Measurements from ENCODE around the gene IDUA. TPM values are rescaled to one million over a fixed set of nuclear protein-coding genes. Genes with fewer than 3 reads are reported as not detected.

IDUA gene
- total RNA-seq, 1 donor from 2014 or later = 38.9 TPM

- intact Hi-C loops (cut with micrococcal nuclease) = no loop called here
These were observed 41.0 kb downstream of the IDUA start for GRCh38 chr4:1027915-1028238.

- intact Hi-C loops (cut with micrococcal nuclease) = no loop called here
These were observed 41.9 kb downstream of the IDUA start for GRCh38 chr4:1028574-1029220.

- intact Hi-C loops (cut with micrococcal nuclease) = no loop called here
These were observed 42.7 kb downstream of the IDUA start for GRCh38 chr4:1029529-1029928.

GRCh38 chr4:1030031-1030430 lies 43.2 kb downstream of the IDUA start:
- intact Hi-C loops (cut with micrococcal nuclease) = no loop called here

GRCh38 chr4:1030559-1030958 lies 43.7 kb downstream of the IDUA start:
- intact Hi-C loops (cut with micrococcal nuclease) = no loop called here

GRCh38 chr4:1031346-1031745 lies 44.5 kb downstream of the IDUA start:
- intact Hi-C loops (cut with micrococcal nuclease) = no loop called here

GRCh38 chr4:1031956-1032795 lies 45.3 kb downstream of the IDUA start:
- intact Hi-C loops (cut with micrococcal nuclease) = no loop called here

GRCh38 chr4:1032861-1033260 lies 46.0 kb downstream of the IDUA start:
- intact Hi-C loops (cut with micrococcal nuclease) = no loop called here

GRCh38 chr4:1033840-1034551 lies 47.2 kb downstream of the IDUA start:
- intact Hi-C loops (cut with micrococcal nuclease) = no loop called here

GRCh38 chr4:1035510-1035909 lies 48.7 kb downstream of the IDUA start:
- intact Hi-C loops (cut with micrococcal nuclease) = no loop called here

GRCh38 chr4:1036095-1036494 lies 49.3 kb downstream of the IDUA start:
- intact Hi-C loops (cut with micrococcal nuclease) = no loop called here

GRCh38 chr4:1036976-1037810 lies 50.3 kb downstream of the IDUA start:
- intact Hi-C loops (cut with micrococcal nuclease) = no loop called here

- intact Hi-C loops (cut with micrococcal nuclease) = no loop called here
These were observed 52.2 kb downstream of the IDUA start for GRCh38 chr4:1038948-1039492.

GRCh38 chr4:1039493-1040343 lies 52.9 kb downstream of the IDUA start:
- intact Hi-C loops (cut with micrococcal nuclease) = no loop called here

GRCh38 chr4:1040344-1041146 lies 53.7 kb downstream of the IDUA start:
- intact Hi-C loops (cut with micrococcal nuclease) = no loop called here

GRCh38 chr4:1041147-1041935 lies 54.5 kb downstream of the IDUA start:
- intact Hi-C loops (cut with micrococcal nuclease) = no loop called here

- intact Hi-C loops (cut with micrococcal nuclease) = no loop called here
These were observed 55.1 kb downstream of the IDUA start for GRCh38 chr4:1041936-1042330.

- intact Hi-C loops (cut with micrococcal nuclease) = no loop called here
These were observed 55.7 kb downstream of the IDUA start for GRCh38 chr4:1042352-1043055.
